Measurements from ENCODE around the gene CELSR3. TPM values are rescaled to one million over a fixed set of nuclear protein-coding genes. Genes with fewer than 3 reads are reported as not detected.
A peak's percentile ranks its signal among the peaks of the same experiment; 100 is the strongest.

CELSR3 gene
- total RNA-seq, 4 donors from 2014 or later: 0.33 to 1.3 (median 0.63) TPM

- Histone ChIP-seq H3K4me1 (peaks cover 4 to 20% (median 18%) of the 10 kb centered on the region in 4 donors), H3K4me3 (peak overlapping the region; percentile 63 to 72 (median 68)), H3K27me3 (peaks cover 0 to 26% (median 0%) of the 10 kb centered on the region in 4 donors), H3K9me3 (no peaks in the 10 kb centered on the region), H3K36me3 (no peaks in the 10 kb centered on the region), H3K27ac (replicated peaks in 1 of 4) (peak overlapping the region; percentile 75 to 84 (median 77))
- intact Hi-C loops (cut with DNase I): loop anchor here (1.0 kb wide), 1 partner anchor 20 kb away; the partner anchor contains the start of gene SLC26A6
- no peak for DNase-seq (ENCODE audit: extremely low spot score)
- 5% methylated on average over 22 of the region's 30 CpGs for whole genome bisulfite sequencing
- no peak for TF ChIP-seq POLR2AphosphoS5 (IDR thresholded peaks at IDR 0.05)
- no peak for TF ChIP-seq POLR2A (IDR thresholded peaks at IDR 0.05; ENCODE audit: low read depth)
- no peak for TF ChIP-seq EP300 (IDR thresholded peaks at IDR 0.05)
- TF ChIP-seq CTCF (IDR thresholded peaks at IDR 0.05): no peak
Measured at GRCh38 chr3:48655606-48656005, 7.1 kb downstream of the CELSR3 start.

GRCh38 chr3:48655063-48655462 lies 7.6 kb downstream of the CELSR3 start:
- H3K27me3 ChIP-seq: peaks cover 0 to 20% (median 0%) of the 10 kb centered on the region in 4 donors
- no peak overlapping the region for H3K27ac ChIP-seq (replicated peaks in 1 of 4)
- H3K9me3 ChIP-seq: no peaks in the 10 kb centered on the region
- TF ChIP-seq CTCF (IDR thresholded peaks at IDR 0.05): no peak
- TF ChIP-seq POLR2AphosphoS5 (IDR thresholded peaks at IDR 0.05): no peak
- no peak for TF ChIP-seq EP300 (IDR thresholded peaks at IDR 0.05)
- peaks cover 4 to 20% (median 18%) of the 10 kb centered on the region in 4 donors for H3K4me1 ChIP-seq
- no peak for DNase-seq (ENCODE audit: extremely low spot score)
- intact Hi-C loops (cut with DNase I): no loop called here
- WGBS: 85% methylated on average over 6 of the region's 12 CpGs
- no peaks in the 10 kb centered on the region for H3K36me3 ChIP-seq
- no peak overlapping the region for H3K4me3 ChIP-seq

- Histone ChIP-seq H3K36me3 (no peaks in the 10 kb centered on the region), H3K9me3 (no peaks in the 10 kb centered on the region), H3K4me1 (peaks cover 4 to 20% (median 18%) of the 10 kb centered on the region in 4 donors), H3K27me3 (peaks cover 0 to 7% (median 0%) of the 10 kb centered on the region in 4 donors), H3K4me3 (no peak overlapping the region), H3K27ac (replicated peaks in 1 of 4) (no peak overlapping the region)
- intact Hi-C loops (cut with DNase I): no loop called here
- DNase-seq (ENCODE audit: extremely low spot score): no peak
- 90% methylated on average over 12 of the region's 15 CpGs for WGBS
- TF ChIP-seq CTCF (IDR thresholded peaks at IDR 0.05) (no peak), EP300 (IDR thresholded peaks at IDR 0.05) (no peak), POLR2A (IDR thresholded peaks at IDR 0.05; ENCODE audit: low read depth) (no peak), POLR2AphosphoS5 (IDR thresholded peaks at IDR 0.05) (no peak)
Measured at GRCh38 chr3:48652923-48653715, 9.6 kb downstream of the CELSR3 start.

GRCh38 chr3:48651771-48652170 lies 10.9 kb downstream of the CELSR3 start:
- Histone ChIP-seq H3K9me3 (no peaks in the 10 kb centered on the region), H3K4me3 (no peak overlapping the region), H3K36me3 (no peaks in the 10 kb centered on the region), H3K4me1 (peaks cover 4 to 16% (median 15%) of the 10 kb centered on the region in 4 donors), H3K27me3 (no peaks in the 10 kb centered on the region), H3K27ac (replicated peaks in 1 of 4) (no peak overlapping the region)
- no peak for DNase-seq (ENCODE audit: extremely low spot score)
- no peak for TF ChIP-seq EP300 (IDR thresholded peaks at IDR 0.05)
- TF ChIP-seq POLR2A (IDR thresholded peaks at IDR 0.05; ENCODE audit: low read depth): no peak
- TF ChIP-seq POLR2AphosphoS5 (IDR thresholded peaks at IDR 0.05): no peak
- no peak for TF ChIP-seq CTCF (IDR thresholded peaks at IDR 0.05)
- intact Hi-C loops (cut with DNase I): no loop called here
- 98% methylated on average over 6 of the region's 11 CpGs for WGBS
